Fibroblast of lung (primary cell): Measurements from ENCODE around the gene MCM6. TPM values are rescaled to one million over a fixed set of nuclear protein-coding genes. Genes with fewer than 3 reads are reported as not detected.

Experiments used
- DNase-seq, 2 donors: peaks; one replicate each; pipeline versions ENCODE4 v3.0.0 to v3.0.0-alpha.2; 2010; ENCODE audit warnings: low read depth in 2 of 2
- H2AFZ ChIP-seq: 2 replicates; pipeline ENCODE4 v1.5.1; 2012; ENCODE audit warnings: low read length, control low read depth, inconsistent platforms
- H3K27ac ChIP-seq: 2 replicates; pipeline ENCODE4 v1.5.1; 2011; ENCODE audit warnings: low read length, control low read depth; ENCODE audit not compliant: insufficient read depth
- H3K27me3 ChIP-seq: 2 replicates; pipeline ENCODE4 v1.5.1; 2011; ENCODE audit warnings: mild to moderate bottlenecking, low read length; ENCODE audit not compliant: control insufficient read depth, insufficient read depth
- H3K36me3 ChIP-seq: 2 replicates; pipeline ENCODE4 v1.5.1; 2011; ENCODE audit warnings: low read length; ENCODE audit not compliant: control insufficient read depth, insufficient read depth
- H3K4me1 ChIP-seq: 2 replicates; pipeline ENCODE4 v1.5.1; 2011; ENCODE audit warnings: low read length; ENCODE audit not compliant: control insufficient read depth, insufficient read depth; ENCODE audit errors: extremely low read depth
- H3K4me2 ChIP-seq: 2 replicates; pipeline ENCODE4 v1.5.1; 2011; ENCODE audit warnings: low read length, control low read depth; ENCODE audit not compliant: insufficient read depth; ENCODE audit errors: extremely low read depth
- H3K4me3 ChIP-seq, 4 experiments: fragments of 200-600 bp in 1 of 4; sonication (generic) in 1 of 4; replicated peaks in 1 of 4; 2 replicates each; pipeline ENCODE4 v1.5.1; 2011 to 2016; ENCODE audit warnings: low read length in 4 of 4, low read depth in 3 of 4, mild to moderate bottlenecking in 3 of 4, control low read depth in 2 of 4, inconsistent platforms in 1 of 4, mixed read lengths in 1 of 4; ENCODE audit not compliant: insufficient read depth in 1 of 4; ENCODE audit errors: control extremely low read depth in 1 of 4
- H3K79me2 ChIP-seq: 2 replicates; pipeline ENCODE4 v1.5.1; 2012; ENCODE audit warnings: mild to moderate bottlenecking, low read length, inconsistent platforms; ENCODE audit not compliant: control insufficient read depth, insufficient read depth
- H3K9ac ChIP-seq: 2 replicates; pipeline ENCODE4 v1.5.1; 2011; ENCODE audit warnings: mild to moderate bottlenecking, low read length, control low read depth; ENCODE audit not compliant: insufficient read depth
- H3K9me3 ChIP-seq: 2 replicates; pipeline ENCODE4 v1.5.1; 2012; ENCODE audit warnings: low read depth, low read length; ENCODE audit not compliant: control insufficient read depth, insufficient read depth
- H4K20me1 ChIP-seq: 2 replicates; pipeline ENCODE4 v1.5.1; 2011; ENCODE audit warnings: low read length; ENCODE audit not compliant: control insufficient read depth, insufficient read depth; ENCODE audit errors: extremely low read depth
- EZH2 ChIP-seq: IDR thresholded peaks from 2 replicates; pipeline ENCODE4 v1.5.1; 2012; ENCODE audit warnings: low read length, control low read depth, mild to moderate bottlenecking; ENCODE audit errors: missing control alignments
- polyA plus RNA-seq, 2 donors: library from polyadenylated mRNA; depleted of rRNA in 1 of 2; stranded (reverse) in 1 of 2; unstranded in 1 of 2; fragments of >200 nt; gene quantifications; 2 replicates each; pipeline ENCODE4 v1.2.1, GENCODE V29; 2011 to 2012; ENCODE audit warnings: missing spikeins in 1 of 2
- total RNA-seq: library from RNA; depleted of rRNA; stranded (reverse); fragments of >200 nt; gene quantifications from 2 replicates; pipeline ENCODE4 v1.2.1, GENCODE V29; 2014
- TF ChIP-seq, protein P1 (sequence below), 2 donors: IDR thresholded peaks in 1 of 2; conservative IDR thresholded peaks in 1 of 2; 1 replicate in 1 of 2; 2 replicates in 1 of 2; pipeline ENCODE4 v1.5.1; 2011 to 2012; ENCODE audit warnings: low read length in 2 of 2, control low read depth in 1 of 2, inconsistent platforms in 1 of 2, low read depth in 1 of 2, mild to moderate bottlenecking in 1 of 2

MCM6 gene
- total and polyA plus RNA-seq, 2 donors (not counting 1 experiment from before 2014, with no cell fraction given): 11.2 to 36.0 TPM

DNA sequence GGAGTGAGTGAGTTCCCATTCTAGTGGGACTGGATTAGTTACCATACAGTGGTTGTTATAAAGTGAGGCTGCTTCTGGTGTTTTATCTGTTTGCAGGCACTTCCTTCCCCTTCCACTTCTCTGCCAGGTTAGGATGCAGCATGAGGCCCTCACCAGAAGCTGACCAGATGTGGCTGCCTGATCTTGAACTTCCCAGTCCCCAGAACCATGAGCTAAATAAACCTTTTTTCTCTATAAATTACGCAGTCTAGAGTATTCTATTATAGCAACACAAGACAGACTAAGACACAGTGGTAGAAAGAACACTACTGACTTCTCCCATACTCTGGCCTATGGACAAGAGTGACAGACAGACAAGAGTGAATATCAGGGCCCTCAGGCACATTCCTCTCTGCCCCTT, 53.4 kb downstream of the MCM6 start:
- Histone ChIP-seq H3K9me3 (no peaks in the 10 kb centered on the region), H3K27ac (no peak overlapping the region), H3K79me2 (no peaks in the 10 kb centered on the region), H3K4me2 (no peak overlapping the region), H3K27me3 (no peaks in the 10 kb centered on the region), H3K4me3 (no peak overlapping the region), H3K36me3 (no peaks in the 10 kb centered on the region), H4K20me1 (no peaks in the 10 kb centered on the region), H3K4me1 (no peaks in the 10 kb centered on the region), H2AFZ (no peak overlapping the region), H3K9ac (no peak overlapping the region)
- no peak for DNase-seq
- no peak for TF ChIP-seq EZH2
- TF ChIP-seq, protein P1, sequence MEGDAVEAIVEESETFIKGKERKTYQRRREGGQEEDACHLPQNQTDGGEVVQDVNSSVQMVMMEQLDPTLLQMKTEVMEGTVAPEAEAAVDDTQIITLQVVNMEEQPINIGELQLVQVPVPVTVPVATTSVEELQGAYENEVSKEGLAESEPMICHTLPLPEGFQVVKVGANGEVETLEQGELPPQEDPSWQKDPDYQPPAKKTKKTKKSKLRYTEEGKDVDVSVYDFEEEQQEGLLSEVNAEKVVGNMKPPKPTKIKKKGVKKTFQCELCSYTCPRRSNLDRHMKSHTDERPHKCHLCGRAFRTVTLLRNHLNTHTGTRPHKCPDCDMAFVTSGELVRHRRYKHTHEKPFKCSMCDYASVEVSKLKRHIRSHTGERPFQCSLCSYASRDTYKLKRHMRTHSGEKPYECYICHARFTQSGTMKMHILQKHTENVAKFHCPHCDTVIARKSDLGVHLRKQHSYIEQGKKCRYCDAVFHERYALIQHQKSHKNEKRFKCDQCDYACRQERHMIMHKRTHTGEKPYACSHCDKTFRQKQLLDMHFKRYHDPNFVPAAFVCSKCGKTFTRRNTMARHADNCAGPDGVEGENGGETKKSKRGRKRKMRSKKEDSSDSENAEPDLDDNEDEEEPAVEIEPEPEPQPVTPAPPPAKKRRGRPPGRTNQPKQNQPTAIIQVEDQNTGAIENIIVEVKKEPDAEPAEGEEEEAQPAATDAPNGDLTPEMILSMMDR (conservative IDR thresholded peaks at IDR 0.05 in 1 of 2, IDR thresholded peaks at IDR 0.05 in 1 of 2; ENCODE audit: low read depth in 1 of 2, low read length in 2 of 2): no peak

DNA sequence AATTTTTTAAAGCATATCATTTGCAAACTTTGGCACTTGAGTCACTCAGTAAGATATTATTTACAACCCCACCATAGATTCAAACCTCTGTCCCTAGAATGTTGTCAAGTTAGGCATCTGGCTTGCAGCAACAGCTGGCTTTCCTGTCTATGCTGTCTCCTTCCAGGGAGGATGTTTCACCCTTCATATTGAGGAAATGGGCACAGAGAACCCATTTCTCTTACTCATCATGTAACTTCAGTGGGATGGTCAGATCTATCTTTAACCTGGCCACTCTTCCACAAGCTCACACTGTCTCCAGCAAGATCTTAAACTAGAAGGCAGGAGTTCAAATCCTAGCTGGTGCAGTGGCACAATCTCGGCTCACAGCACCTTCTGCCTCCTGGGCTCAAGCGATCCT, 55.1 kb downstream of the MCM6 start:
- TF ChIP-seq EZH2: no peak
- TF ChIP-seq, protein P1 (conservative IDR thresholded peaks at IDR 0.05 in 1 of 2, IDR thresholded peaks at IDR 0.05 in 1 of 2; ENCODE audit: low read depth in 1 of 2, low read length in 2 of 2): no peak
- Histone ChIP-seq H3K4me2 (no peak overlapping the region), H3K27ac (no peak overlapping the region)

DNA sequence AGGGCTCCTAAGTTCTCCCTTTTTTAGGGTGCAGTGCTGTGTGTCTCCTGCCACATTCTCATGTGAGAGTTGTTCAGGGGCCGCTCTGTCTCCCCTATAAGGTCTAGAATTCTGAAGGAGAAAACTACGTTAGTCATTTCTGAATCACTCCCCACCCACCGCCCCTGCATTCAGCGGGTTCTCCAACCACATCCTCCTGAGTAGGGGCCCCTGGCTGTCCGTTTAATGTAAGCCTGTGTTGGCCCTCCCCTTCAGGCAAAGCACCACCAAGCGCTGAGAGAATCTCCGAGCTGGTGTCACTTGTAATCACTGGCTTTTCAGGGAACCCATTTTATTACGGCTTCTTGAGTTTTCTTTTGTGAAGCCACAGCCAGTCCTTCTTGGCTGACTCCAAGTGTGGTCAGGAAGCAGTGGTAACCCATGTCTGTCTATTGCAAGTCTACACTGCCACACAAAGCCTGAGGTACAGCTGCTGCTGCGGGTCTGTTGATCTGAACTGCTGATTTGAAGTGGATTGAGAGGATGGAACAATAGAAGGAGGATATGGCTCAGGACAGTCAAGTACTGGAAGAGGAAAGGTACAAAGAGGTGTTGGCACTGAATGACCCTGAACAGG, 56.1 kb downstream of the MCM6 start:
- Histone ChIP-seq H3K4me1 (no peaks in the 10 kb centered on the region), H3K4me3 (no peak overlapping the region), H3K27ac (no peak overlapping the region), H3K9ac (no peak overlapping the region), H3K4me2 (no peak overlapping the region), H3K36me3 (no peaks in the 10 kb centered on the region), H3K9me3 (no peaks in the 10 kb centered on the region), H3K27me3 (peaks cover 2% of the 10 kb centered on the region), H4K20me1 (no peaks in the 10 kb centered on the region), H2AFZ (no peak overlapping the region), H3K79me2 (no peaks in the 10 kb centered on the region)
- TF ChIP-seq EZH2: no peak
- DNase-seq: peak in 1 of 2 donors; percentile 88

More for the DNA sequence above, 55.1 kb downstream of the MCM6 start:
- Histone ChIP-seq H3K4me1 (no peaks in the 10 kb centered on the region), H3K79me2 (no peaks in the 10 kb centered on the region), H3K9ac (no peak overlapping the region), H2AFZ (no peak overlapping the region), H3K36me3 (no peaks in the 10 kb centered on the region), H3K4me3 (no peak overlapping the region), H4K20me1 (no peaks in the 10 kb centered on the region), H3K9me3 (no peaks in the 10 kb centered on the region), H3K27me3 (no peaks in the 10 kb centered on the region)
- DNase-seq: no peak
